ENCODE data around the gene EPHB6.

GRCh38 chr7:142889816-142890215 lies 34.9 kb downstream of the EPHB6 start:
- TF ChIP-seq POLR2A (IDR thresholded peaks at IDR 0.05; ENCODE audit: low read depth): no peak
- TF ChIP-seq CTCF (IDR thresholded peaks at IDR 0.05): no peak
